Islet of Langerhans (tissue), 1 donor: Measurements from ENCODE around the gene PITPNB.

ENCODE experiments used
- FAIRE-seq: peaks from one replicate; lab custom pipeline; 2011; peaks lifted over from hg19 to GRCh38; lab: Jason Lieb, UNC

PITPNB gene

GRCh38 chr22:27827604-27828587 lies 91.2 kb downstream of the PITPNB start:
- no peak for FAIRE-seq

DNA sequence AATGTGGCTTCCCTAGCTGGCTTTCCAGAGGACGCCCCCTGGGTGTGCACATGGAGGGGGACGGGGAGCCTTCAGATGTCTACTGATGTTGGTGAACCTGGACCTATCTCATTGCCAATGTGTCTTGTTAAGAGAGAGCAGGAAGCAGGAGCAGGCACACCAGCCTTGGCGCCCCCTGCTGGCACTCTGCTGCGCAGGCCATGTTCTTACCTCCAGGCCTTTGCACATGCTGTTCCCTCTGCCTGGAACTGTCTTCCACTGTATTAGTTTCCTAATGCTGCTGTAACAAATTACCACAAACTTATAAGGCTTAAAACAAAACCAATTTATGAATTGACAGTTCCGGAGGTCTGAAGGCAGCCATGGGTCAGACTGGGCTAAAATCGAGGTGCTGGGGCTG lies 93.9 kb downstream of the PITPNB start:
- FAIRE-seq = no peak

GRCh38 chr22:27823221-27823620 lies 95.8 kb downstream of the PITPNB start:
- no peak for FAIRE-seq

- no peak for FAIRE-seq
Observed at GRCh38 chr22:27820896-27821866, 97.9 kb downstream of the PITPNB start.

- FAIRE-seq = no peak
Observed at GRCh38 chr22:27816552-27816951, 102.5 kb downstream of the PITPNB start.

GRCh38 chr22:27815826-27816530 lies 103.1 kb downstream of the PITPNB start:
- FAIRE-seq = no peak

GRCh38 chr22:27814993-27815392 lies 104.1 kb downstream of the PITPNB start:
- no peak for FAIRE-seq

DNA sequence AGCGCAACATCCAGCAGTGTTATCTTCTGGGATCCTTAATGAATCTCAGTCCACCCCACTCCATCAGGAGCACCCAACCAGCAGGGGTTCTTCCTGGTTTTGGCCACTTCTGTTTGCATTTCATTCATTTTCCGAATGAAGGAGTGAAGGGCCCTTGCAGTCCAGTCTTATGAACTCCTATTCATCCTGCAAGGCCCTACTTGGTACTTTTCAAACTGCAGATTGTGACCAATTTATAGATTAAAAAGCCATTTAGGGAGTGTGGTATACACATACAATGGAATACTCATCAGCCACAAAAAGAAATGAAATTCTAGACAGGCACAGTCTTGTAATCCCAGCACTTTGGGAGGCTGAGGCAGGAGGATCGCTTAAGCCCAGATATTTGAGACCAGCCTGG lies 107.3 kb downstream of the PITPNB start:
- no peak for FAIRE-seq

- FAIRE-seq = no peak
Observed at GRCh38 chr22:27810609-27811151, 108.4 kb downstream of the PITPNB start.

DNA sequence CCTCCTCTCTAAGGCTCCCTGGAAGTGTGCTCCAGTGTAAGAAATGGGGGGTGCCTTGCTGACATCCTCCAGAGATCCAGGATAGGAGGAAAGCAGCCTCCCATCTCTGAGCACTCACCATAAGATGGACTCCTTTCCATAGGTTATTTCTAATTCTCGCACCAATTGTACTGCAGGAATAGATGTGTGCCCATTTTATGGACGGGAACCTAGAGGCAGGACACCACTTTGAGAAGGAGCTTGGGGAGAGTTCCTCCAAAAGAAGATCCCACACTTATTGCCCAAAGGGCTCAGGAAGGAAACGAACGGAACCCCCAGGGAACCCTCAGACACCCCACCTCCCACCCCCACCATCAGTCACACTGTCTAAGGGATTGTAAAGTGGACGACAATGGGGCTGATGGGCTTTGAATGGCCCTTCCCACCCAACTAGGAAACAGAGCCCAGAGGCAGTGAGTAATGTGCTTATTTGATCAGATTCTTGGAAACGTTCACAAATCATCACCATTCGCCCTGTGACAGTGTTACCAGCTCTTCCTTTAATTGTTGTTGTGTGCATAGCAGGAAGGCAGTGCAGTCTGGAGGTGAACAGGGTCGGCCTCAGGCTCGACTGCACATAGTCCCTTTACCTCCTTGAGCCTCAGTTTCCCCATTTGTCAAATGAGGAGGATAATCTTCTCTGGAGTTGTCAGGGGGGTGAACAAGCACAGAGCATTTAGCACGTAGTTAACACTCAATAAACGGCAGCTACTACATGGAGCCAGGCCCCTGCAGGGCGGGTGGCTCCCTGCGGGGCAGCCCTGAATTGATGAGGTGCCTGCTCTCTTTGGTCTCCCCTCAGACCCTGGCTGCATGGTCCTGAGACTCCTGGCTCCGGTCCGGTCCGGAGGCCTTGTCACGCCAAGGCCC lies 109.1 kb downstream of the PITPNB start:
- no peak for FAIRE-seq

DNA sequence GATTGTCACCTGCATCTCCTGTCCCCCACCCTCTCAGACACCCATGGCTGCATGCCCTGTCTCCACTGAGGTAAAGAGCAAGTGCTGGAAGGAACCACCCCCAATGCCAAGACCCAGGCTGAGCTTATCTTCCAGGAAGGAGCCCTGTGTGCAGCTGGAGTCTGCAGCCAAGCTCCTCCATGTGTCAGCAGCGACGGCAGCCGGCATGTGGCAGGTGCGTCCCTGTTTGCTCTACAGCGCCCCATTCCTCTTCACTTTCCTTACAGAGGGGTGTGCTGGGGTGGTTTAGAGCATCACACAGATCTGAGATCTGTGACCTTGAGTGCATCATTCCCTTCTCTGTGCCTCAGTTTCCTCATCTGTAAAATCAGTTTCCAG lies 109.8 kb downstream of the PITPNB start:
- no peak for FAIRE-seq

DNA sequence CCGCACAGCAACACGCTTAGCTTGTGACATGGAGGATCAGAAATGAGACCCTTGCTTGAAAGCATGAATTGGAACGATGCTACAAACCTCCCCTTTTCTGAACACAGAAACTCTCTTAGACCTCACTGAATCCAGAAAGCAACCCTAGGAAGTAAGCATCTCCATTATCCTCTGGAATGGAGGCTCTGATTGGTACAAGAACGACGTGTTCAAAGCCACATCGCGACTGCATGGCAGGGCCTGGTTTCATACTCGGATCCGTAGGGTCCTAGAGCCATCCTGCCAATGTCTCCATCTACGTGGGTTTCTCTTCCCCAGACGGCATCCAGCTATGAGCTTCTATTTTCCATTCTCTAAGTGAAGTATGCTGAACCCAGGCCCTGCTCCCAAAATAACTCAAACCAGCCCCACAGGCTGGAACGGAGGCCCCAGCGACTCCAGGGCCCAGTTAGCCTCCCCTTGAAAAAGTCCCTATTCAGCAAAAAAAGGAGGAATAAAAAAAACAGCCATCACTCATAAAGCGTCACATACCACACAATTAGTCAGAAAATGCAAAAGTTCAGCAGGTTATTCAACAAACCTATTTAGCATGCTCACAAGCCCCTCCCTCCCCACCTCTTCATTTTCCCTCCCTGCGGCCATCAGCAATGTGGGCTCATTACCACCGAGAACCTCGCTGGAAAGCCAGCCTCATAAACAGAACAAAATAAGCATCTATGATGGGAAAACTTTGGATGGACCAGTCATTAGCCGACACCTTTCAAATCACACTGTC lies 110.4 kb downstream of the PITPNB start:
- FAIRE-seq = no peak

GRCh38 chr22:27805841-27806240 lies 113.2 kb downstream of the PITPNB start:
- no peak for FAIRE-seq

GRCh38 chr22:27804470-27805297 lies 114.4 kb downstream of the PITPNB start:
- no peak for FAIRE-seq

DNA sequence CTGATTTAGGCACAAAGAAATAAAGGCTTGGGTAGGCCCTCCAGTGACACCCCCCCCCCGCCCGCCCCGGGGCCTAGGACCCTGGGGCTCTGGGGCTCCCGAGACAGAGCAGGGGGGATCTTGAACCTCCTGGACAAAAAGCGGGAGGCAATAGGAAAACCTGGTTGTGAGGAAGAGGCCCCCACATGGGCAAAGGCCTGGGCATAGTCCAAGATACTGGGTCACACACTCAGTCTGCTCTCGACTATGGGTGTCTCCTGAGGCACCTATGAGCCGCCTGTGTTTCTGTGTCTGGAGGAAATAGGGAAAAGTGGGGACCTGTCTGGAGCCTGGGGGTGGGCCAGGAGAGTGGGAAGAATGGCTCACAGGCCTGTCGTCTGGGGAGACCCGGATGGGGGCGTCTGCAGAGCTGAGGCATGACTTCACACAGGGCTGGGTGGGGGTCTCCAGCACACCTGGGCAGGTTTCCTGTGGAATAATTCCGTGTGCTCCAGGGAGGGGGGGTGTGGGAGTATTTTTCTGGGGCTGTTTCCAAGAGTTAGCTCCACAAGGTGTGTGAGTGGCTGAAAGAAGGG lies 115.1 kb downstream of the PITPNB start:
- FAIRE-seq = no peak

DNA sequence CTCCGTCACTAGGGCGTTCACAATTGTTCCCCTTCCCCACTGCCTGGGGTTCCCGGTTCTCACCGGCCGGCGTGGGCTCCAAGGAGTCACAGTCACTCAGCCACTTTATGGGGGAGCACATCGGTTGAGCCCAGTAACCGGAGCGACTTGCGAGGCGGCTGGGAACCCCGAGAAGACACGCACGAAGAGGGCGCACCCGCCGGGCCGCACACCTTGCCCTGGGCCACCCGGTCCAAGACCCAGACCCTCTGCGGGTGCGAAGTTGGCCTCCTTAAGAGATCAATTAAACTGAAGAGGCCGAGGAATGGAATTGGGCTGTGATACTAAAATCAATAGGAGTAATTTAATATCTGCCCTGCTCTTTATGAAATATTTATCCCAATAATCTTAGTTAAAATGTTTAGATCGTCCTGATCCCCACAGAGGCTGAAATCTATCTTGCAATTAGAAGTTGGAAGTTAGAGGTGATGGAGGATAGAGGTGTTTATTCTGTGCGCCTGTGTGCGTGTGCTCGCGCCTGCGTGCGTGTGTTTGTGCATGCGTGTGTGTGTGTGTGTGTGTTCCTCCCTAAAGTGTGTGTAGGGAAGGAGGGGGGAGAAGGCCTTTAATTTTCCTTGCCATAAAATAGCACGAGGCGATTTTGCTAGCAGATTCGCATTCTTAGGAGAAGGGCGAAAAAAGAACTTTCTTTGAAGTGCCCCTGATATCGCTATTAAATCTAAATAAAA lies 116.5 kb downstream of the PITPNB start:
- no peak for FAIRE-seq
